Karpas-422 (cell line): ENCODE measurements around the gene RALGAPA2. TPM values are rescaled to one million over a fixed set of nuclear protein-coding genes. Genes with fewer than 3 reads are reported as not detected.

Experiments used
- DNase-seq: peaks from one replicate; pipeline ENCODE4 v3.0.0-alpha.2; 2015
- H2AFZ ChIP-seq: fragments of 200-600 bp; sonication (generic); 2 replicates; pipeline ENCODE4 v1.6.1; 2014; ENCODE audit warnings: antibody characterized with exemption, low read length, mixed read lengths
- H3K27ac ChIP-seq: fragments of 200-600 bp; sonication (generic); 2 replicates; pipeline ENCODE4 v1.5.1; 2014; ENCODE audit warnings: mild to moderate bottlenecking, low read length, moderate library complexity
- H3K27me3 ChIP-seq: fragments of 200-600 bp; sonication (generic); 2 replicates; pipeline ENCODE4 v1.6.1; 2014; ENCODE audit warnings: low read length, mixed read lengths
- H3K36me3 ChIP-seq: fragments of 200-600 bp; sonication (generic); 2 replicates; pipeline ENCODE4 v1.6.1; 2014; ENCODE audit warnings: low read length, mixed read lengths; ENCODE audit not compliant: insufficient read depth
- H3K4me1 ChIP-seq: fragments of 200-600 bp; sonication (generic); 2 replicates; pipeline ENCODE4 v1.6.1; 2014; ENCODE audit warnings: mild to moderate bottlenecking, low read length, mixed read lengths
- H3K4me2 ChIP-seq: fragments of 200-600 bp; sonication (generic); 2 replicates; pipeline ENCODE4 v1.6.1; 2014; ENCODE audit warnings: low read length, low read depth, mild to moderate bottlenecking; ENCODE audit not compliant: poor library complexity, severe bottlenecking
- H3K4me3 ChIP-seq: fragments of 200-600 bp; sonication (generic); 2 replicates; pipeline ENCODE4 v1.5.1; 2014; ENCODE audit warnings: mild to moderate bottlenecking, antibody characterized with exemption, low read length, mixed read lengths
- H3K79me2 ChIP-seq: fragments of 200-600 bp; sonication (generic); 2 replicates; pipeline ENCODE4 v1.6.1; 2014; ENCODE audit warnings: mild to moderate bottlenecking, low read length, mixed read lengths
- H3K9ac ChIP-seq: fragments of 200-600 bp; sonication (generic); 2 replicates; pipeline ENCODE4 v1.6.0; 2014; ENCODE audit warnings: low read length
- H3K9me2 ChIP-seq: fragments of 200-600 bp; sonication (generic), shearing (Covaris generic); replicated peaks from 2 replicates; pipeline ENCODE4 v1.6.0; 2014; ENCODE audit warnings: mild to moderate bottlenecking, low read length, moderate library complexity; ENCODE audit not compliant: insufficient read depth
- H3K9me3 ChIP-seq: fragments of 300-700, 200-600 bp; sonication (generic); 2 replicates; pipeline ENCODE4 v1.6.1; 2014; ENCODE audit warnings: low read length, mixed read lengths
- H4K20me1 ChIP-seq: fragments of 200-600 bp; sonication (generic); 2 replicates; pipeline ENCODE4 v1.6.1; 2014; ENCODE audit warnings: mild to moderate bottlenecking, antibody characterized with exemption, low read length, low read depth; ENCODE audit not compliant: insufficient read depth
- total RNA-seq: library from RNA; depleted of rRNA; stranded (reverse); fragments of >200 nt; shearing (Covaris generic); gene quantifications from 2 replicates; pipeline ENCODE4 v1.2.3, GENCODE V29; 2014; ENCODE audit warnings: low replicate concordance

RALGAPA2 gene
- total RNA-seq, 1 experiment from 2014 or later = 6.3 TPM

DNA sequence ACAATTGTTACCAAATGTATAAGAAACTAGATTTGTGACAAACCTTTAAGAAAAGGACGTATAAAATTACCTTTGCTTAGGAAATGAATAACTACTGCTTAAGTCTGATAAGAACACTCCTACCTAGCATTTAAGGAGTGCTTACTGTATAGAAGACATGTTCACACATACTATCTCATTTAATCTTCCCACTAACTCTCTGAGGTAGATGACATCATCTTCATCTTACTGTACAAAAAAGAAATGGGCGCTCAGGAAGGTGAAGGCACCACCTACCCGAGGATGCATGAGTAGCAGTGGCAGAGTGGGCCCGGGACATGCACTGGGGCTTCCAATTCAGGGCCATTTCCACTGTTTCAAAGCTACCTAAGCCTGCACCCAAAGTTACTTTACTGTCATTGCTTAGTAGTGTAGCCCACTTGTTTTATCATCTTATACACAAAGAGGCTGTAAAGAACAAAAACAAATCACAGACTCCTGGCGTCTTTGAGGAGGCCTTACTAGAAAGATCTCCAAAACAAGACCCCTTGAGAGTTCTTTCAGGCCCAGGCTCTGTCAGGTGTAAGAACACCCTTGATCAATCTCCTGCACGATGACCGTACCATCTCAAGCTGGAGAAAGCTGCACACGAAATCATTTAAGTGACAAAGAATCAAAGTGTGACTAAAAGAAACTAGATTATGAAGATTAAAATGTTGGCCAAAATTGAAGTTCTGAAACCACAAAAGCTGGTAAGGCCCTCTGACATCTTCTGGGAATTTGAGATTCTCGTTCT is 216.5 kb downstream of the RALGAPA2 start:
- no peaks in the 10 kb centered on the region for H3K79me2 ChIP-seq
- no peaks in the 10 kb centered on the region for H3K9me2 ChIP-seq
- no peak overlapping the region for H3K4me2 ChIP-seq
- H2AFZ ChIP-seq = no peak overlapping the region
- no peaks in the 10 kb centered on the region for H3K9me3 ChIP-seq
- no peak overlapping the region for H3K27ac ChIP-seq
- H3K9ac ChIP-seq = no peak overlapping the region
- DNase-seq = no peak
- no peaks in the 10 kb centered on the region for H3K36me3 ChIP-seq
- H3K27me3 ChIP-seq = no peaks in the 10 kb centered on the region
- no peaks in the 10 kb centered on the region for H4K20me1 ChIP-seq
- H3K4me1 ChIP-seq = no peaks in the 10 kb centered on the region
- H3K4me3 ChIP-seq = no peak overlapping the region

DNA sequence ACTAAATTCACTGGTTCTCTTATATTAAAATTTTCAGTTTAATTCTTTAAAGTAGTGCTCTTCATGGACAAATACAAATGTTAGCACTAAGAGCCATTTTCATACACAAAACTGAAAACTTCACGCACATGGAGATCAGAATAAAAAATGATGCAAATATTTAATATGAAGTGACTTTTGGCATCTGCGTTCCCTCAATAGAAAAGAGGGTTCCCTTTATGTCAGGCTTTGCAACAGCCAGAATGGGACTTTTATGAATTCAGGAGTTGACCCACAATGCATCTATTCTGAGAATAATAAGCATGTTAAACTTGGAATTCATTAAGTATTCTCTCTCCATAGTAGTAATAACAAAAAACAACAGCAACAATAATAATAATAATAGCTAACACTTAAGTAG is 218.7 kb downstream of the RALGAPA2 start:
- H3K27me3 ChIP-seq = no peaks in the 10 kb centered on the region
- no peak overlapping the region for H2AFZ ChIP-seq
- no peaks in the 10 kb centered on the region for H3K9me3 ChIP-seq
- peaks cover 7% of the 10 kb centered on the region for H3K4me1 ChIP-seq
- H3K79me2 ChIP-seq = no peaks in the 10 kb centered on the region
- H3K4me3 ChIP-seq = no peak overlapping the region
- H4K20me1 ChIP-seq = no peaks in the 10 kb centered on the region
- no peak for DNase-seq
- no peak overlapping the region for H3K27ac ChIP-seq
- no peak overlapping the region for H3K4me2 ChIP-seq
- no peaks in the 10 kb centered on the region for H3K9me2 ChIP-seq
- H3K9ac ChIP-seq = no peak overlapping the region
- H3K36me3 ChIP-seq = no peaks in the 10 kb centered on the region

DNA sequence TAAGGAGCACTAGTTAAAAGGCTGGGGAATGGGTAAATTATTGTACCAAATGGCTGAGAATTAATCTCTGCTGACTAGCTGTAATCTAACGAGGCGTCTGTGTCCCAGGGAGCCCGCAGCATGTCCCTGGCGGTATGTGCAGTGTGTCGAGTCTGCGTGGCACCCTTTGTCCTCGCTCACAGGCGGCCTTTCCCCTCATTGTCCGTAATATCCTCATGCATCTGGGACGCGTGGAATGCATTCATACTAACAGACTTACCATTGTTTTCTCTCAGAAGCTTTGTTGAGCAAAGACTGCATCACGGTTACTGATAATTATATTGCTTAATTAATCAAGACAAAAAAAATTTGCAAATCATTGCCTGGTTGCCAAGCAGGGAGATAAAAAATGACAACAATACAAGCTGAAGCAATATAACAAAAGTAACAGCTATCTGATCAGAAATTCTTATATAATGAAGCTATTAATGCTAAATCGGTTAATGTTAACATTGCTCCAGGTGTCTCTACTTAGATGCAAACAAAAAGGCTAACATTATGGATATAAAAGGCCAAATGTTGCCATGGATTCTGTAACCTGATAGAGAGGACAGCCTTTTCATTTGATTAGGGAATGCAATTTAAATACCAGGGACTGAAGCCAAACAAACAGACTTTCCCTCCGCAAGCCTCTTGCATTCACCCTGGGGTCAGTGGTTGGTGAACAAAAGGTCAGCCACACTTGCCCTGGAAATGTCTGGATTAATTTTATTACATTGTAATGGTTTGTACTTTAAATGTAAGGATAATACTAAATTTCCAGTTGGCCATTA is 219.7 kb downstream of the RALGAPA2 start:
- Histone ChIP-seq H3K27me3 (no peaks in the 10 kb centered on the region), H2AFZ (no peak overlapping the region), H3K9ac (no peak overlapping the region), H3K9me3 (no peaks in the 10 kb centered on the region), H3K79me2 (no peaks in the 10 kb centered on the region), H3K4me3 (no peak overlapping the region), H3K36me3 (no peaks in the 10 kb centered on the region), H3K9me2 (no peaks in the 10 kb centered on the region), H3K4me2 (no peak overlapping the region), H3K4me1 (peaks cover 7% of the 10 kb centered on the region), H3K27ac (no peak overlapping the region), H4K20me1 (no peaks in the 10 kb centered on the region)
- no peak for DNase-seq

DNA sequence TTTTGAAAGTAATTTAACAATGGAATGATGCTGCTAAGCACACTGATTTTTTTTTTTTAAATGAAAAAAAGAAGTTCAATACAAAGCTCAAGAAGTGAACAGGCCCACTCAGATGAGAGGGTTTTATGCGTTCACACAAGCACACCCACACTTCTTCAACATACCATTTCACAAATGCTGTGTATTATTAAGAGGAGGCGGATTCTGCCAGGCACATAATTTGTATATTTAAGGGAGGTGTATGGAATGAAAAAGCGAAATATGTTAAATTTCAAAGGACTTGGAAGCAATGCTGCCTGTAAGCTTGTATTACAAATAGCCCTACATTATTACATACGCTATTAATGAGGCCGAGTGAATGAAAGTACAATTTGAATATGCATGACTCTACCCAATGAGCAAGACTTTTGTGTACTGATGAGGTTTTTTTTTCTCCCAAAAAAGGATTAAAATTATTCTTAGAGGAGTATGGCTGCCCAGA is 220.6 kb downstream of the RALGAPA2 start:
- Histone ChIP-seq H3K79me2 (no peaks in the 10 kb centered on the region), H3K9me3 (no peaks in the 10 kb centered on the region), H3K4me2 (no peak overlapping the region), H3K4me1 (peaks cover 7% of the 10 kb centered on the region), H3K9ac (no peak overlapping the region), H3K27ac (no peak overlapping the region), H3K4me3 (no peak overlapping the region), H3K36me3 (no peaks in the 10 kb centered on the region), H3K9me2 (no peaks in the 10 kb centered on the region), H2AFZ (no peak overlapping the region), H4K20me1 (no peaks in the 10 kb centered on the region), H3K27me3 (no peaks in the 10 kb centered on the region)
- DNase-seq = no peak

DNA sequence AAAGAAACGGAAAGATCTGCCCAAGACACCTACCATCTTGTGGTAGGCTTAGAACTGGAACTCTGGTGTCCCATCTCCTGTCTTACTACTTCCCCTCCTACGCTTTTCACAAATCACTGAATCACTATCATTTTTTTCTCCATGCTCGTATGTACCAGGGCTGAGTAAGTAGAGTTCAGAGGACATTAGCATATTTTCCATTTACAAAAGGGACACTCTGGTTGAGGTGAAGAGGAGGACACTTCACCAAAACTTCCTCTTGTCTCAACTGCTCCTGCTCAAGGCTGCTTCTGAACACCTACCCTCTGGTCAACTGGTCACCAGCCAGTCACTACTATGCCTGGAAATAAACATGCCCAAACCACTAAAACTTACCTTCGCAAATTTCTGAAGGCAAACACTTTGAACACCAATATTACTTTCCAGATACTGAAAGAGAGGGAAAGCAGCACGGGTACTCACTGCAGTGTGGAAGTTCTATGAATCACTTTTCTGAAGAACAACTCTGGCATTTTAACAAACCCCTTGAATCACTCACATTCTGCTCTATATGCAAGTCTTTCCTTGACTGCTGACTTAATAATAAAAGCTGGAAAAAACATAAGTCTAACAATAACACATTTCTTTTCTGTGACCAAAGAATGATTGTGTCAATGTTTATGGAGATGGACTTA is 221.2 kb downstream of the RALGAPA2 start:
- no peak for DNase-seq
- no peak overlapping the region for H2AFZ ChIP-seq
- no peak overlapping the region for H3K4me3 ChIP-seq

DNA sequence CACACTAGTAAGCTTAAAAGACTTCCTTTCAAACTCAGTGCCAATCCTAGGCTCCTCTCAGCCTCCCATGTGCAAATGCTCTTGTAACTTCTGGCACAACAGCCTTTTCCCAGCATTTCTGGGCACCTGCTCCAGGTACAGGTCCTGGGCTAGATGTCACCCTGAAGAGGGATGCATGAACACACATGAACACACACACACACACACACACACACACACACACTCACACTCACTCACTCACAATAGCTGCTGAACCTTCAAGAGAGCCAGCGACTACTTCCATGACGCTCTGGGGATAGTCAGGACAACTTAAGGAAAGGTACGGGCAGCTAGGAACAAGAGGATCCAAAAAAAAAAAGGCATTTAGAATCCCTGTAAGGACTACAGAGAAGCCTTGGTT is 221.8 kb downstream of the RALGAPA2 start:
- no peak overlapping the region for H3K4me2 ChIP-seq
- H3K9me2 ChIP-seq = no peaks in the 10 kb centered on the region
- H3K27me3 ChIP-seq = no peaks in the 10 kb centered on the region
- H3K79me2 ChIP-seq = no peaks in the 10 kb centered on the region
- no peak for DNase-seq
- H3K36me3 ChIP-seq = no peaks in the 10 kb centered on the region
- no peak overlapping the region for H3K9ac ChIP-seq
- no peaks in the 10 kb centered on the region for H3K9me3 ChIP-seq
- H2AFZ ChIP-seq = no peak overlapping the region
- H3K4me1 ChIP-seq = peaks cover 7% of the 10 kb centered on the region
- no peaks in the 10 kb centered on the region for H4K20me1 ChIP-seq
- H3K4me3 ChIP-seq = no peak overlapping the region
- no peak overlapping the region for H3K27ac ChIP-seq

More for the DNA sequence above, 221.2 kb downstream of the RALGAPA2 start:
- peaks cover 7% of the 10 kb centered on the region for H3K4me1 ChIP-seq
- no peak overlapping the region for H3K9ac ChIP-seq
- H3K79me2 ChIP-seq = no peaks in the 10 kb centered on the region
- H4K20me1 ChIP-seq = no peaks in the 10 kb centered on the region
- no peaks in the 10 kb centered on the region for H3K27me3 ChIP-seq
- H3K4me2 ChIP-seq = no peak overlapping the region
- H3K9me2 ChIP-seq = no peaks in the 10 kb centered on the region
- H3K27ac ChIP-seq = no peak overlapping the region
- H3K36me3 ChIP-seq = no peaks in the 10 kb centered on the region
- H3K9me3 ChIP-seq = no peaks in the 10 kb centered on the region

DNA sequence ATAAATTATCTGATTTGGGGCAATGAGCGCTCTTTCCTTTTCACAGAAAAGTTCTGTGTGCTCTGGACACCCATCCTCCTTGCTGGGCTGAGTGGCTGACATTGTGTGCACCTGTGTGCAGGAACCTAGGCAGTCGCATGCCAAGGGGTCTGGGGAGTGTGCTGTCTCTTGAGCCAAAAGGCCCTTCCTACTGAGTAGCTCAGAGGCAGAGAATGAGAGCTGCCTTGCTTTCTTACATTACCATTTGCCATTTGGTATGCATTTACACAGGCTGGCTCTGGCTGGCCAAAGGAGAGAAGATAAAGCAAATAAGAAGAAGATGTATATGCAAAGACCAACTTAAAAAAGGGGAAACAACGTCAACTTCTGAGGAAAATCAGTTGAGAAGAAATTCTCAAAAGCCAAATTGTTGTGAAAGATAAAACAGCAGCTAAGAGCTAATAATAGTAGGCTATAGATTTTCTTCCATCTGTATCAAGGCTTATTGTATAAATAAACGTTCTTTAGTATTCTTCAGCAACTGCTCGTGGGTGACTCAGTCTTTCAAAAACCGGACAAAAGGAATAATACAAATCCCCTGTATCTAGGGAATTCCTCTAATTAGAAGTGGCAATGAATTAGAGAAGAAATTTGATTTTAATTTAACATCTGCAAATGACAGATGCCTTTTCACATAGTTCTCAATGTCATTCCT is 222.6 kb downstream of the RALGAPA2 start:
- Histone ChIP-seq H3K4me2 (no peak overlapping the region), H3K9ac (no peak overlapping the region), H3K9me2 (no peaks in the 10 kb centered on the region), H3K27ac (no peak overlapping the region), H2AFZ (no peak overlapping the region), H3K27me3 (no peaks in the 10 kb centered on the region), H3K79me2 (no peaks in the 10 kb centered on the region), H4K20me1 (no peaks in the 10 kb centered on the region), H3K4me3 (no peak overlapping the region), H3K36me3 (no peaks in the 10 kb centered on the region), H3K9me3 (no peaks in the 10 kb centered on the region), H3K4me1 (peaks cover 7% of the 10 kb centered on the region)
- DNase-seq = no peak
